KG1 (cell line): ENCODE results near the gene PTGFR.

Experiments
- DNase-seq: peaks from one replicate; lab custom pipeline; 2025; lab: John Stamatoyannopoulos, UW

The PTGFR gene, protein sequence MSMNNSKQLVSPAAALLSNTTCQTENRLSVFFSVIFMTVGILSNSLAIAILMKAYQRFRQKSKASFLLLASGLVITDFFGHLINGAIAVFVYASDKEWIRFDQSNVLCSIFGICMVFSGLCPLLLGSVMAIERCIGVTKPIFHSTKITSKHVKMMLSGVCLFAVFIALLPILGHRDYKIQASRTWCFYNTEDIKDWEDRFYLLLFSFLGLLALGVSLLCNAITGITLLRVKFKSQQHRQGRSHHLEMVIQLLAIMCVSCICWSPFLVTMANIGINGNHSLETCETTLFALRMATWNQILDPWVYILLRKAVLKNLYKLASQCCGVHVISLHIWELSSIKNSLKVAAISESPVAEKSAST

DNA sequence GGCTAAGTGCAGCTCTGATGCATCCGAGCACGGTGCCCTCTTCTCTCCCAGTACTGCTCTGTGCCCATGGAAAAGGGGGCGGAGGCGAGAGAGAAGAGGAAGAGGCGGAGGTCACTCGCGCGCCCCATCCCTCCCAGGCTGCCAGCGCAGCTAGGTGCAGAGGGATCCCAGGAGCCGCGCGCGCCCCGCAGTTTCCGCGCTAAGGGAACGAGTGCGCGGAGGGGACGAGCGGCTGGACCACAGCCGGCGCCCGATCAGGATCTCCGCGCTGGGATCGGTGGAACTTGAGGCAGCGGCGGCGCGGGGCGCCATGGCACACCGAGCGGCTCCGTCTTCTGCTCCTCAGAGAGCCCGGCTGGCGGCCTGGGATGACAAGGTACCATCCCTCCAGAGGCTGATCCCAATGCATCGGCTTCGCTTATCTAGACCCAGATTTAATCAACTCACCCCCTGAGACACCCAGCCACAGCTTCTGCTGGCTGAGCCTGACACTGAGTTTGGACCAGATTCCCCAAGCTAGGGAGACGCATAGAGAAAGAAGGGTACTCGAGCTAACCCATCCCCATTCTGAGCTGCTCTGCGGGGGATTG lies at the start of gene PTGFR:
PTGFR (plus strand) TSS at position 114 of the 590 bp plus-strand sequence. CDS start 1,770 bp downstream, outside the sequence.
- no peak for DNase-seq

DNA sequence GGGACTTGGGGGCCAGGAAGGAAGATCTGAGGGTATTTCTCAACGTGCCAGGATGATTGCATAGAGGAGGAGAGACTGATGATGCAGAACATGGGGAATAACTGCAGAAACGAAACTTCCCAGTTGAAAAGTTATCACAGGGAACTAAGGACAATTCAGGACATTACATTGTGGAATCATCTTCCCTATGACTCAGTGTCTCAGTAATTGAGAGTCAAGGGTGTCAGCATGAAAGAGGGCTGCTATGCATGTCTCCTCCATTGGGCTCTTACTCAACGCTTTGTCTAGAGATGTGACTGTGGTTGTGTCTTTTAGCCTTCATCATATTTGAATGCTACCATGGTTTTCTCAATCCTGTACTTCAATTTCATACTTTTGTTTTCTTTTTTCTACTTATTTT lies 48.9 kb upstream of the PTGFR start:
- no peak for DNase-seq

DNA sequence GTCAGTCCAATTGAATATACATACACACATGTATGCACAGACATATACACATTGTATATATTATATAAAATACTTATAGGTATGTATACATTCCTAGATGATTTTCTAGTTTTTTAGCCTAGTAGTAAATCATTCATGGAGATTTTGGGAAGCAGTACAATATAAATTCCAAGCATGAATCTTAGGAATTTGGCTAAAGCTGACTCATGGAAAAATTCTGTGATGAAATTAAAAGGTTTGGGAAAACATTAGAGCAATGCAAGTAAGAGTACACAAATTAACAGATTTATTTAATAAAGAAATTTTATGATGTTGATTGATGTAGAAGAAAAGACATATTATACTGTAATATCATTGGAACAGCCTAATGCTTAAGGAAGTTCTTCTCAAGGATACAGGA lies 43.7 kb upstream of the PTGFR start:
- DNase-seq = no peak

DNA sequence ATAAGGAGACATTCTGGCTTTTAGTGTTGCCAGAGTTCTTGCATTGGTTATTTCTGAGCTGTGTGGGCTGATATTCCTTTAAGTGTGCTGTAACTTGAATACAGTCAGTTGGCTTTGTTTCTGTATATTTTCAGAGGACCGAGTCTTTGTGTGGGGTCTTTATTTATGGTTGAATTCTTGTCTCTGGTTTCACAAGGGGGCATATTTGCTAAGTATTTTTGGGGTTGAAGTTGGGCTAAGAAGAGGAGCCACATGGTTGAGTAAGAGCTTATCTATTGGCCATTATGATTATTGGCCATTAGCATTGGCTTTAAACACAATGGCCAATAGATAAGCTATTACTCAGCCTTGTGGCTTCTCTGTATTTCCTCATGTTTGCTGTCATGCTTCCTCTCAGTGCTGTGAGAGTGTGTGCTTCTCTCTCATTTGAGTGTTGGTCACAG lies 26.3 kb upstream of the PTGFR start:
- DNase-seq = no peak

DNA sequence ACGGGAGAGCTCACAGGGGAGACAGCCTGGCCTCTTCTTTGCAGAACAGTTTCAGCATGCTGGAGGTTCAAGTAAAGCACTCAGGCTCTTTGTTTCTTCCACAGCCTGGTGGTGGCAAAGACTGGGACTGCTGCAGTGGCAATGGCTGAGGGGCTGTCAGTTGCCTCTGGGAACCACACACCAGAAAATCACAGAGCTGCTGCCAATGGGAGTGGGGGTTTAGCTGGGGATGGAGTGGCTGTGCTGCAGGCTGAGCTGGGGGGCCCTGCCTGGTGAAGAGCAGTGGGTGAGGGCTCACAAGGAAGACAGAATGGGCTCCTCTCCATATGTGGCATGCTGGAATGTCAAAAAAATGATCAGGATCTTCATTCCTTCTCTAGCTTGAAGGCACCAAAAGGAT lies 25.6 kb upstream of the PTGFR start:
- no peak for DNase-seq

DNA sequence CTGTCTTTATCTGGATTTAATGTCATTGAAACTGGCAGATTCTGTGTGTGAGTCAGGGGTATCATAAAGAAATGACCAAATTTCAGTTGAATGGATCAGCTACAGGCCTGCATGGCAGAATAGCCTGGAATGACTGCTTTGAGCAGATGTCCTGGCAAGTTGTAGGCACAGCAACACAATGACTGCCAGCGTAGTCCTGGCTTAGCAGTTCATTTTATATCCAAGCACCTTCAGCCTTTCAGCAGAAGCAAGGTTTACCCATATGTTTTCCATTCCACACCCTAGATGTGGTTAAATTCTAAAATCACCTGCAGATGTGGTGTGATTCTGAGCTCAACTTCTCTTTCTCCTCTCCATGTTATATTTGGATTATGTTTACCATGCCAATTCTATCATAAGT lies 22.3 kb upstream of the PTGFR start:
- no peak for DNase-seq

DNA sequence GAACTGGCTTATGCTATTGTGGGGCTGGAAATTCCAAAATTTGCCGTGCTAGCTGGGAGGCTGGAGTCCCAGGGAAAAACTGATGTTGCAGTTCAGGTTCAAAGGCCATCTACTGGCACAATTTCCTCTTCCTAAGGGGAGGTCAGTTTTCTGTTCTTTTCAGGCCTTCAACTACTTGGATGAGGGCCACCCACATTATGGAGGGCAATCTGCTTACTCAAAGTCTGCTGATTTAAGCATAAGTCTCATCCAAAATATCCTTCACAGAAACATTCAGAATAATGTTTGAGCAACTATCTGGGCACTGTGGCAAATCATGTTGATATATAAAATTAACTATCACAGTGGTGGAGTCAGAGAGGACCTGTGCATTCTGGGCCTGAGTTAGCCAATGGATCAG lies 21.2 kb upstream of the PTGFR start:
- DNase-seq = no peak

DNA sequence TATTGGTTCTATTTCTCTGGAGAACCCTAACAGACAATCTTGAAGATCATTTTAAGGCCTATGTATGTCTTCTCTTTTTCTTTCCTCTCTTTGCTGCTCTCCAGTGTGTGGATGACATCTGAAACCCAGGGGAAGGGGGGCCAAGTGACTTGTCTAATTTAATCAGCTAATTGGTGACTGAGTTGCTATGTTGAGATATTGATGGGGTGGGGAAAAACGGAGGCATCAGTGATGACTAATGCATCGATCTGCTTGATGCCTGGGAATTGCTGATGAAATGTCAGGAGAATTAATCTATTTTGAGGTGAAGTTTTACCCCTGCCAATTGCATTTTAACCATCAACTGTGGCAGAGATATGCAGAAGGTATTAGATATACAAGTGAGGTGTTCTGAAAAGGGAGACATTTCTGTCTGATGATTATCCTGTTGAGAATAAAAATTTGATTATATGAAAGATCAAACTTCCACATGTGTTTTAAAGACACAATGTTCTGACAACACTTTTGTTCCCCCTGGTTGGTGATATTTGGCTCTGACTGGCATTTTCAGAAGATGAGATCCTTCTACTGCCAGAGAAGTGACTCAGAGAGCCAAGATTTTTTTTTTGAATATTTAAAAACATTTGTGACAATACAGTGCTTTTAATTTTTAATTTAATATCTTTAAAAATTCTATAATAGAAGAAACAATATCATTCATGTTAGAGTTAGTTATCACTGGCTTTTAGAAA lies 18.7 kb upstream of the PTGFR start:
- DNase-seq = no peak

DNA sequence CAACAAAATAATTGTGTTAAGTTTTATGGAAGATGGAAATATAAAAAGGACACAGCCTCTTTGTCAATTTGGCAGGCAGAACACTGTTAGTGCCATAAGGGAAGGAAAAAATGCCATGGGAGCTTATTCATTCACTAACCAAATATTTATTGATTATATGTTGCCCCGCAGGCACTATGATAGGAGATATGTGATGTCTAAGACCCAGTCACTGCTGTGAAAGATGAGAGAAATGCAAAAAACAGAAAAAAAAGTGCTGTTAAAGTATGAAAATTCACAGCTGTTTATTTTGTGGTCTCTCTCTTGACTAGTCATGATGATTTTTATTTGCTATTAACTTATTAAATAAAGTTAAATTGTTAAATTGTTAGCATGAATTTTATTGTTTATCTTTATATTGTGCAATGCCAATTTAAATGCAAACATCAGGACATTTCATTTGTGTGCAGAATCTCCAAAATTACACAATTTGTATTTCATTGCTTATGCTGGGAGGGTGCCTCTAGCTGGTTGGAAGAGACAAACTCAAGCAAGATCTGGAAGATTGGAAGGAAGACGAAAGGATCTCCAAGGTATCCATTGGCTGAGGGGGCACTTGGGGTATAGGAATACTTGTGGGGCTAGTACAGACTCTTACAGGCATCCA lies 17.8 kb upstream of the PTGFR start:
- DNase-seq = no peak

DNA sequence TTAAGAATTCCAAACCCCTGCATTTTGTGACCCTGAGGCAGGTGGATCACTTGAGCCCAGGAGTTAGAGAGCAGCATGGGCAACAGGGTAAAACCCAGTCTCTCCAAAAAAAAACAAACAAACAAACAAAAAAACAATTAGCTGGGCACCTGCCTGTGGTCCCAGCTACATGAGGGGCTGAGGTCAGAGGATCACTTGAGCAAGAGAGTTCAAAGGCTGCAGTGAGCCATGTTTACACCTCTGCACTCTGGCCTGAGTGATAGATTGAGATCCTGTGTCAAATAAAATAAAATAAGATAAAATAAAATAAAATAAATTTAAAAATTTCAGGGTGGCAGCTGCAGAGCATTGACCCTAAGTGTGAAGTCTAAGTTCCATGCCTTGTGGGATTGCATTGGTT lies 16.7 kb upstream of the PTGFR start:
- DNase-seq = no peak

DNA sequence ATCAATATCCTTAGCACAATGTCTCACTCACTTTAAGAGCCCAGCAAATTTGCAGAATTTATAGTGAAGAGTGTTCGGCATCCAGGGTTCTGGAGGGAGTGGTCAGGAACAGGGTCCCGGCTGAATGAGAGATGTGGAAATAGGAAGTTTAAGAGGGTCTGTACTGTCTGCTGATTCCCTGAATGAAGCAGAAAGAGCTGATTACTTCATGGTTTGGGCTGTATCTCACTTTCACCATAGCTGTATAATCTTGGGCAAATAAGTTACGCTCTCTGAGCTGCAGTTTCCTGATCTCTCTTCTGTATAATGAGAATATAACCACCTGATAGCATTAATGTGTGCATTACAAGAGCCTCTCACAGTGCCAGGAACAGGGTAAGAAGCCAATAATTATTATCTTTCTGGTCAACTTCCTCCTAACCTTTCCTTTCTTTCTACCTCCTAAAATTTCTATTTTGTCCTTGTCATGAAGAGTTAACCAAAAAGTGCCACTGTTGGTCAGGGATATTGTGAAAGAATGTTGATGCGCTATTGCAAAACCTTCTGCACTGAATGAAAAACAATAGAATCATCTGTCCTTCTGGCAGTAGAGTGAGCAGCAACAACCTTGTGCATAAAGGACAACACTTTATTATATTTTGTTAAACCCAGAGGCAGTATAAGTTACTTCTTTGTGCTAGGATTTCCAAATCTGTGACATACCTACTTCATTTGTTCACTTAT lies 14.7 kb upstream of the PTGFR start:
- DNase-seq = no peak

DNA sequence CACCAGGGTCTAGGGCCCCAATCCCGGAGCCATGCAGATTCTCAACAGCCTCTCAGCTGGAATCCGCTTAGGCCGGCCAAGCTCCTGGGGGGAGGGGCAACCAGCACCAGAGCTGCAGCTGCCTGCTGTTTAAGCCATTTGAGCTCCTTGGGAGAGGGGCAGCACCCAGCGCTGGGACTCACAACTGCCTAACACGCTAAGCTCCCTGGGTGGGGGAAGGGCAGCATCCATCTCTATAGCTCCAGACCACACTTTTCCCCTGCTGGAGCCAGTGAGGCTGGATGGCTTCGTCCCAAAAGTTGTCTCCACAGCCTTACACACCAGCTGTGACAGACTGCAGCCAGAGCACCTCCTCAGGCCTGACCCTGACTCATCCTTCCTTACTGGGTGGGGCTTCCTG lies 6.9 kb upstream of the PTGFR start:
- no peak for DNase-seq

DNA sequence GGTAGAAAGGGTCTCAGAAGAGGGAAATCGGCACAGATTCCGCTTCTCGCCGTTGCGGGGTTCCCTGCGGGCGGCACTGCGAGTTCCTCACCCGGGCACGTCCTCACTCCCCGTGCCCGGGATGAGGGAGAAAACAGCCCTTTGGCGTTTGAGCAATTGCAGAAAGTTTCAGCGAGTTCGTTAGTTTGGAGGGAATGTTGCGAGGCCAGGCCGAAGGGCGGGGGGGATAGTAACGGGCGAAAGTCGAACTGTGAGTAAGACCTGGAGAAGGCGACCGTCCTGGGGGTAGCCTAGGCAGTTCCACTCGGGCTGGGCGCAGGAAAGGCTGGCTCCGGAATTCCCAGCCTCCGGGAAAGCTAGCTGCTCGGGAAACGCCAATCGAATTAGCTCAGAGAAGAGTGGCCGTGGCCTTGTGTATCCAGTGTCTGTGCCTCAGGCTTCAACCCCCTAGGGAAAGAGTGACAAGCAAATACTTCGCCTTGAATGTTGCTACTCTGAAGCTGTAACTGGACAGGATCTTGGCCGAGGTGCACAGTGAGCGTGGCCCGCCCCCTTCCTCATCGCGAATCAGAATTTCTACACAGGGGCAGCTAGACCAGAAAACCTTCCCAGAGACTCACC lies 787 bp downstream of the PTGFR start:
- DNase-seq = no peak

DNA sequence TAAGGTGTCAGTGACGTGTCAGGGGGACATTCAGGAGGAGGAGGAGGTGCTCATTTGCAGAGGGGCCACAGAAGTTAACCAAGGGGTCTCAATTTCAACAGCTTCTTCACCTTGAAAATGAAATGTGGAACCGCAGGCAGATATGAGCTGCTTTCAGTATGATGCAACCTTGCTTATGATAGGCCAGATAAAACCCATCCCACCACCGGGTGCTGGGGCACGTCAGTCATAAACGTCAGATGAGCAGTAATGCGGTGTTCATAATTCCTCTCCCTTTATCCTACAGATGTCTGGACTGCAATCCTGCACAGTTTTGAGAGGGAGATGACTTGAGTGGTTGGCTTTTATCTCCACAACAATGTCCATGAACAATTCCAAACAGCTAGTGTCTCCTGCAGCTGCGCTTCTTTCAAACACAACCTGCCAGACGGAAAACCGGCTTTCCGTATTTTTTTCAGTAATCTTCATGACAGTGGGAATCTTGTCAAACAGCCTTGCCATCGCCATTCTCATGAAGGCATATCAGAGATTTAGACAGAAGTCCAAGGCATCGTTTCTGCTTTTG lies 1.7 kb downstream of the PTGFR start:
- no peak for DNase-seq

DNA sequence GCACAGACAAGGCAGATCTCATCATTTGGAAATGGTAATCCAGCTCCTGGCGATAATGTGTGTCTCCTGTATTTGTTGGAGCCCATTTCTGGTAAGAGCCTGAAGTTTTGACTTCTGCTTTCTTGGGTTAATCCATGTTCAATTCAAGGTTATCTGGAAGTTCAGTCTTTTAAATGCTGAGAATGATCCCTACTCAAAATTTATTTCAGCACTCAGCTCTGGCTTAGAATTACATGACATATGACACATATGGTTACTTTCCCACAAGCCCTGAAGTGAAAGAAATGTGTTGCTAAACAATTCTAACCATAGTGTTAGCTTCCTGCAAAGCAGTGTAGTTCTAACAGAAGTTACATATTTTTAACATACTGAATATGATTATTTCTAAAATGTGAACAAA lies 2.7 kb downstream of the PTGFR start:
- no peak for DNase-seq

DNA sequence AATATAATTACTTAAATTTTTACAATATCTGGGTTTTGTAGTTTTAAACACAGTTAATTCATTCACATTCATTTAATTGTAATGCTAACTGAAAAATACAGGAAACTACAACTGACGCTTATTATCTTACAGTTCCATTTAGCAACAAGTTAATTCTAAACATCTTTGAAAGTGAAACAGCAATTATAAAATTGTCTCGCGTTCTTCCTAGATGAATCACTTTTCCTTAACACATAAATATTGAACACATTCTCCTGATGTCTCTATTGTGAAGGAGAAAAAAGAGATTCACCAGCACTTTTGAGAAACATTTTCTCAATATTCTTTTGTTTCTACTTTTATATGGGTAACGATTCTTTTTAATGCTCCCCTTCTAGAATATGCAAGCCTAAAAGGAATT lies 6.4 kb downstream of the PTGFR start:
- no peak for DNase-seq

DNA sequence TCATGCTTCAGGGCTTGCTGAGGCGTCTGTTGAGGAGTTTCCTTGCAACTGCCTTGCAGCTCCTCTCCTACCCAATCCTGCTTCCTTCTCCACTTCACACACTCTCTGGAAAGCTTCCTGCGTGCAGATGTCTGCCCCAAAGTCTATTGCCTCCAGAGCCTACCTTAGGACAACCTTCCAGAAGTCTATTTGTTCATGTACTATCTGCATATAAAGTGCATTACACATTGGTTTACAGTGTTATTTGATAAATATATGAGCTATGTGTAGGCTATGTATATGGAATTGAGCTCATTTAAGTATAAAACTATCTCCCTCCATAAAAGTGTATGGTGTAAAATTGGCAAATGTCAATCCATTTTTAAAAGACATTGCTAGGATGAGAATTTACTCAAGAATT lies 9.8 kb downstream of the PTGFR start:
- no peak for DNase-seq

DNA sequence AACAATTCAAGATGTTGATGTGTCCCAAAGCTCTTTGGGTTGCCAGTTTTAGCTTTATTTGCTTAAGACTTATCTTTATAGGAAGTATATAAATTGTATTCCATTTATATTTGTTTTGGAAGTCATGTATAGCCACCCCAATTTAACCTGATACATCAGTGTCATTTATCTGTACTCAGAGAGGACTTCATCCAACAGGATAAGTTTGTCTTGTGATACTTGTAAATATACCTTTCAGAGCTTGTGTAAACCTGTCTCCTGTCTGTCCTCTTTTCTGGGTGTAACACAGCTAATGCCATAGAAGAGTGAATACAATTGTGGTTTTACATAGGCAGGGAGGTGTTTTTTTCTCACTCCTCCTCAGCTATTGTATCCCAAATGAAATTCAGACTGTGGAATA lies 10.4 kb downstream of the PTGFR start:
- no peak for DNase-seq

DNA sequence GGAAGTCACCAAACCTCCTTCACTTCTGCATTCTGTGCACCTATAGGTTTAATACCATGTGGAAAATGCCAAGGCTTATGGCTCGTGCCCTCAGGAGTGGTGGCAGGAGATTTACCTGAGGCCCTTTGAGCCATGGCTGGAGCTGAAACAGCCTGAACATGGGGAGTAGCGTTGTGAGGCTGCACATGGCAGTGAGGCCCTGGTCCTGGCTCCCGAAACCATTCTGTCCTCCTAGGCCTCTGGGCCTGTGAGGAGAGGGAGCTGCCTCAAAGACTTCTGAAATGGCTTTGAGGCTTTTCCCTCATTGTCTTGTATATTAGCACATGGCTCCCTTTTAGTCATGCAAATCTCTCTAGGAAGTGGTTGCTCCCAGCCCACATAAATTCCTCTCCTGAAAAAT lies 20.6 kb downstream of the PTGFR start:
- no peak for DNase-seq

DNA sequence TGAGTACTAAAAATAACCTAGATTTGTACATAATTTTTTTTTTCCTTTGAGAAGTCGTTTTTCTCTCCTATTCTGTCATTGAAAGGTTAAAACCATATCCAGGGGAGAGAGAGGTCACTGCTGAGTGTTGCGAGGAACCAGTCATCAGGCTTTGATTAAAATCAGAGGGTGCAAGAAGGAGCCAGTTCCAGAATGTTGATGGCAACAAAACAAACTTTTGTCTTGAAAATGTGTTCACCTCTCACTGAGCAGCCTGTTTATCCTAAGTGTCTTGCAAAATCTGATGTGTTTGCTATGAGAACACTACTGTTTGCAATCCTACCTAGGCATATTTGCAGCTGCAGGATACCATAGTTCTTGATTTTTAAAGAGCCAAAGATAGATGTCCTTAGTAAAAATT lies 25.9 kb downstream of the PTGFR start:
- no peak for DNase-seq

DNA sequence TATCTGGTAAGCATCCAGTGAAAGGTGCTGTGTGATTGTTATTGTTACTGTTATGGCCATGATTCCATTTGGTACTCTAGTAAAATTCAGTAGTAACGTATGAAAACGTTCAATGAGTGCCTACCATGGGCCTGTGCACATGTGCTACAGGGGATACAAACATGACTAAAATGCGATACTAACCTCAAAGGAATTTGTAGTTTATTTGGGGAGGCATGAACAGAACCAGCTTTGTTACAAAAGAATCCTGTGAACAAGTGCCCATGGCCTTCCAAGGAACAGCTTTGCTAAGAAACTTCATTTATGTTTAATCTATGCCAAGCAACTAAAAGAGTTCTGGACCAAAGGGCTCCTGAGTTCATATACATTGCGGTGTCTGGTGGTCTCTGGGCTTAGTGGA lies 28.7 kb downstream of the PTGFR start:
- DNase-seq = no peak
